A673 (cell line): Measurements from ENCODE around the gene HSD17B14. TPM values are rescaled to one million over a fixed set of nuclear protein-coding genes. Genes with fewer than 3 reads are reported as not detected.

Source experiments
- BruUV-seq: library from RNA; stranded (reverse); fragments of 400-500 nt; replicated peaks from 2 replicates; lab custom pipeline; 2021; lab: Mats Ljungman, UMichigan
- CTCF ChIA-PET: fragments of 300-600 bp; sonication (Branson Sonifier 250); formaldehyde crosslinking; loops from one replicate; lab custom pipeline; 2022; ENCODE audit warnings: antibody characterized with exemption; lab: Charles Lee
- POLR2A ChIA-PET: fragments of 300-600 bp; sonication (Branson Sonifier 250); formaldehyde crosslinking; loops from one replicate; lab custom pipeline; 2022; ENCODE audit warnings: antibody characterized with exemption; ENCODE audit not compliant: low non-redundant PET; lab: Charles Lee
- DNase-seq: peaks from one replicate; pipeline ENCODE4 v3.0.0-alpha.2; 2015; ENCODE audit warnings: low spot score
- H3K27ac ChIP-seq: fragments of 200-600 bp; sonication (generic); 2 replicates; pipeline ENCODE4 v1.5.1; 2016; ENCODE audit warnings: mixed run types, low read depth, mild to moderate bottlenecking, mixed read lengths, antibody characterized with exemption, low read length; ENCODE audit not compliant: poor library complexity, severe bottlenecking
- H3K27me3 ChIP-seq: fragments of 200-600 bp; sonication (generic); replicated peaks from 2 replicates; pipeline ENCODE4 v1.6.1; 2017; ENCODE audit warnings: mixed run types, low read depth, mild to moderate bottlenecking, mixed read lengths, antibody characterized with exemption, low read length; ENCODE audit not compliant: insufficient read depth, poor library complexity
- H3K36me3 ChIP-seq: fragments of 200-600 bp; sonication (generic); 2 replicates; pipeline ENCODE4 v1.6.1; 2016; ENCODE audit warnings: mixed run types, mild to moderate bottlenecking, mixed read lengths, antibody characterized with exemption, low read length; ENCODE audit not compliant: insufficient read depth, poor library complexity, severe bottlenecking
- H3K4me1 ChIP-seq: fragments of 200-600 bp; sonication (generic); 2 replicates; pipeline ENCODE4 v1.6.1; 2017; ENCODE audit warnings: mixed run types, mild to moderate bottlenecking, mixed read lengths, antibody characterized with exemption, low read length; ENCODE audit not compliant: insufficient read depth, poor library complexity, severe bottlenecking
- H3K4me3 ChIP-seq: fragments of 200-600 bp; sonication (generic); 2 replicates; pipeline ENCODE4 v1.5.1; 2016; ENCODE audit warnings: low read depth, mixed run types, mild to moderate bottlenecking, mixed read lengths, low read length; ENCODE audit not compliant: poor library complexity, severe bottlenecking
- H3K9me3 ChIP-seq: fragments of 200-600 bp; sonication (generic); 2 replicates; pipeline ENCODE4 v1.6.1; 2016; ENCODE audit warnings: mixed run types, low read depth, mild to moderate bottlenecking, mixed read lengths, antibody characterized with exemption, low read length; ENCODE audit not compliant: poor library complexity, severe bottlenecking
- CTCF ChIP-seq: fragments of 300-800, 200-600 bp; sonication (generic); conservative IDR thresholded peaks from 2 replicates; pipeline ENCODE4 v1.5.1; 2017; ENCODE audit warnings: low read depth, mild to moderate bottlenecking, antibody characterized with exemption, low read length, moderate library complexity, mixed read lengths
- EZH2 ChIP-seq: fragments of 200-600 bp; sonication (generic); IDR thresholded peaks from 2 replicates; pipeline ENCODE4 v1.6.1; 2017; ENCODE audit warnings: borderline replicate concordance, low read depth, mild to moderate bottlenecking, mixed read lengths, antibody characterized with exemption, low read length; ENCODE audit not compliant: poor library complexity, severe bottlenecking
- intact Hi-C: fragments of 100-400 bp; cut with micrococcal nuclease; formaldehyde crosslinking; loops from one replicate; pipeline ENCODE4 v1.10.0; 2022; ENCODE audit not compliant: unreplicated experiment
- total RNA-seq: library from RNA; stranded (reverse); gene quantifications from 2 replicates; pipeline ENCODE4 v1.2.3, GENCODE V29; 2021

HSD17B14 gene
- total RNA-seq, 1 experiment from 2014 or later, result 2.0 TPM

GRCh38 chr19:48868114-48868886 is 32.0 kb upstream of the HSD17B14 start, which contains the start of gene PLEKHA4:
TSS of gene PLEKHA4 (minus strand) at chr19:48868617. CDS start at chr19:48867620, 997 bp downstream.
- Histone ChIP-seq H3K36me3 (peaks cover 2% of the 10 kb centered on the region), H3K27me3 (no peaks in the 10 kb centered on the region), H3K9me3 (no peaks in the 10 kb centered on the region), H3K4me3 (peak within 1 kb of the TSS; percentile 47), H3K4me1 (peaks cover 24% of the 10 kb centered on the region), H3K27ac (peak within 1 kb of the TSS; percentile 86)
- ChIA-PET POLR2A (no interaction called here), CTCF (no interaction called here)
- TF ChIP-seq EZH2 (no peak), CTCF (no peak)
- BruUV-seq, result TSS peak; percentile 87
- DNase-seq, result peak; percentile 57
- intact Hi-C loops, result no loop called here

GRCh38 chr19:48867746-48868113 is 31.4 kb upstream of the HSD17B14 start:
- no peak for TF ChIP-seq EZH2
- TF ChIP-seq CTCF, result no peak
- no peak for DNase-seq
- Histone ChIP-seq H3K9me3 (no peaks in the 10 kb centered on the region), H3K4me1 (peaks cover 22% of the 10 kb centered on the region), H3K4me3 (peak overlapping the region; percentile 47), H3K36me3 (no peaks in the 10 kb centered on the region), H3K27me3 (no peaks in the 10 kb centered on the region), H3K27ac (peak overlapping the region; percentile 86)
- CTCF ChIA-PET, result no interaction called here
- no TSS peak for BruUV-seq
- POLR2A ChIA-PET, result interaction anchor here (0.6 kb wide), 1 partner anchor 136 kb away, joined by 4 read pairs; no protein-coding TSS in a partner anchor
- intact Hi-C loops, result no loop called here

- CTCF ChIA-PET, result no interaction called here
- BruUV-seq, result no TSS peak
- TF ChIP-seq CTCF (no peak), EZH2 (no peak)
These were observed 30.9 kb upstream of the HSD17B14 start for GRCh38 chr19:48867123-48867745.

More at GRCh38 chr19:48867123-48867745, 30.9 kb upstream of the HSD17B14 start:
- Histone ChIP-seq H3K9me3 (no peaks in the 10 kb centered on the region), H3K27ac (peak overlapping the region; percentile 86), H3K4me1 (peaks cover 22% of the 10 kb centered on the region), H3K27me3 (no peaks in the 10 kb centered on the region), H3K36me3 (no peaks in the 10 kb centered on the region), H3K4me3 (peak overlapping the region; percentile 47)
- intact Hi-C loops, result no loop called here
- POLR2A ChIA-PET, result interaction anchor here (0.6 kb wide), 1 partner anchor 135 kb away, joined by 4 read pairs; no protein-coding TSS in a partner anchor
- DNase-seq, result no peak
